IPS-NIHi7 (cell line): Measurements from ENCODE around the gene CSRP1.
"Not testable (repeated sequence)": the region's sequence is repeated elsewhere in the genome, so short reads cannot be mapped to it uniquely, and the experiment has no call there.

Experiments used
- DNase-seq: peaks from one replicate; pipeline ENCODE4 v3.0.0; 2012; ENCODE audit warnings: mixed read lengths; ENCODE audit errors: extremely low spot score

Gene CSRP1

GRCh38 chr1:201537891-201538611 lies 31.1 kb upstream of the CSRP1 start:
- peak; percentile 59 for DNase-seq

GRCh38 chr1:201537467-201537866 lies 30.5 kb upstream of the CSRP1 start:
- DNase-seq, result no peak

GRCh38 chr1:201537028-201537427 lies 30.1 kb upstream of the CSRP1 start:
- DNase-seq, result no peak

DNA sequence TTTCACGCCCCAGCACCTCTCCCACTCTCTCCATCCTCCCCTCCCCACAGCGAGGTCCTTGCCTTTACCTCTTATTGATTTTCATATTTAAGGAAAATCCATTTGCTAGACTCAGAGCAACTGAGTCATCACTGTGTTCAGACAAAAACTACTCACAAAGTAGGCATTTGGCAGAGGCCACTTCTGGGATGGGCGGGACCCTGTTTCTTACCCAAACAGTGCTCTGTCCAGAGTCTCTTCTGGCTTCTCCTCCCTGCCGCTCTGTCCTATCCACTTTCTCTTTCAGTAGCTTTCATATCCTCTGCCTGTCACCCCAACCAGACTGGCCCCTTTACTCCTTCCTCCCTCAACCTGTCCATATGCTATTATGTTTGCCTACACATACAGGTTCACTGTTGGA lies 29.6 kb upstream of the CSRP1 start:
- no peak for DNase-seq

- no peak for DNase-seq
Measured at GRCh38 chr1:201535919-201536245, 29.0 kb upstream of the CSRP1 start.

DNA sequence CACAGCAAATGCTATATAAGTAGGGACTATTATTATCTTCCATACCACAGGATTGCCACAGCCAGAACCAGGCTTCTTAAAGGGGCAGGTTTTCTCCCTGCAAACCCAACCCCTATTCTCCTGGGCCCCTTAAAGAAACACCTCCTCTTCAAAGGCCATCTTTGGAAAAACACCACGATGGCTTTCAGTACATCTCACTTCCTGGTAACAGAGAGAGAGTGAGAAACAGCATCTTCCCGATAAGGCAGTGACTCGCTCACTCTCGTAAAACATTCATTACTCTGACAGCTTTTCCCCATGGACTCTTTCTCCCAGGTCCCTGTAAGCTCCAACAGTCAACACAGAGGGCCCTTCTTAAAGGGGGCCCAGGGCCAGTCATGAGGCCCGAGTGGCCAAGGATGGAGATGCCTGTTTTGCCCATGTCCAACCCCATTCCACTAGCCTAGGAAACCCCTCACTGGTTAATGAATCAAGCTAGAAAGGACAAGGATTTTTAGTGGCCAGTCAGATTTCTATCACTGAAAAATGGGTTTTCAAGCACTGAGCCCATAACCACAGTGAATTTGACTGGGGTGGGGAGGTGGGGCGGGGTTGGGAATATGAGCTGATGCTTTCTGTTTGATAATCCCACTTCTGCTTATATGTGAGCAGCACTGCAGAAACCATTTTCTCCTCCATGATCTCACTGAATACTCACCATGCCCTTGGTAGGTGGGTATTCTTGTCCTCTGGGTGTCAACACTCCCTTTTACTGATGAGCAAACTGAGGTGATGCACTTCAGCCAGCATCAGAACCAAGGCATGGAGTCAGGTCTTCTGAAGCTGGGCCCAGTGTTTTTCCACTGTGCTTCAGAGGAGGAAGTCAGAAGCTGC lies 28.4 kb upstream of the CSRP1 start:
- no peak for DNase-seq

GRCh38 chr1:201533836-201534235 lies 26.9 kb upstream of the CSRP1 start:
- DNase-seq, result no peak

DNA sequence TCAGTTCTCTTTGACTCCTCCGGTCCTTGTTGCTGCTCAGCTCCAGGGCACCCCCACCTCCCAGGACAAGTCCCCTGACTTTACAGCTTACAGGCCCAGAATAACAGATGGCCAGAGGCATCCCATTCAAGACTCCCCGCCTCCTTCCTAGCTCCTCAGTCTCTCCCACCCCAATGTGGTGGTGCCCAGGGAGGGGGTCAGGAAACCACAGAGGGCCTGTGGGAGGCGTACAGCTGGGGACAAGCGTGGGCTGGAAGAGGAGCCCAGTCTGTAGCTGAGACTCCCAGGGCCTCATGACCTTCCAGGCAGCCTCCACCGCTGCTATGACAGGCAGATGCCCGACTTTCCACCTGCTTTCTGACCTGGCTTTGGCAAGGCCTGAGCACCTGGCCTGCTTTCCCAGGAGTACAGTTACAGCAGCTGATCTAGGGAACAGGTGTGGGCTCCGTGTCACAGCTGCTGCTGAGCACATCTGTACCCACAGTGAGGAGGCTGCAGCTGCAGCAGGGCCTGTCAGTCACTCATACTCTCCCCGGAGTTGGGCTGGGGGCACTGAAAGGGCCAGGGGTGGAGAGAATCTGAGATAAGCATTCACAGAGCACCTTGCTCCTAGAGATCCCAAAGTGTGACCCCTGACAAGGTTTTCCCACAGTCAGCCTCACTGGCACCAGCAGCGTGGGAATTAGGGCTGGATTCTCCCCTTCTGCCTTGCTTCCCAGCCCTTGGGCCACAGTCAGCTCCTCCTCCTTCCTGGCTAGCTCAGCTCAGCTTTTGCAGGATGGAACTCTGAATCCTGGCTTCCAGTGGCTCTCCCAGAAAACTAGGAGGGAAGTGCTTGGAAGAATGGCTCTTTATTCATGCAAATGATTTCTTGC lies 24.9 kb upstream of the CSRP1 start:
- DNase-seq, result no peak

DNA sequence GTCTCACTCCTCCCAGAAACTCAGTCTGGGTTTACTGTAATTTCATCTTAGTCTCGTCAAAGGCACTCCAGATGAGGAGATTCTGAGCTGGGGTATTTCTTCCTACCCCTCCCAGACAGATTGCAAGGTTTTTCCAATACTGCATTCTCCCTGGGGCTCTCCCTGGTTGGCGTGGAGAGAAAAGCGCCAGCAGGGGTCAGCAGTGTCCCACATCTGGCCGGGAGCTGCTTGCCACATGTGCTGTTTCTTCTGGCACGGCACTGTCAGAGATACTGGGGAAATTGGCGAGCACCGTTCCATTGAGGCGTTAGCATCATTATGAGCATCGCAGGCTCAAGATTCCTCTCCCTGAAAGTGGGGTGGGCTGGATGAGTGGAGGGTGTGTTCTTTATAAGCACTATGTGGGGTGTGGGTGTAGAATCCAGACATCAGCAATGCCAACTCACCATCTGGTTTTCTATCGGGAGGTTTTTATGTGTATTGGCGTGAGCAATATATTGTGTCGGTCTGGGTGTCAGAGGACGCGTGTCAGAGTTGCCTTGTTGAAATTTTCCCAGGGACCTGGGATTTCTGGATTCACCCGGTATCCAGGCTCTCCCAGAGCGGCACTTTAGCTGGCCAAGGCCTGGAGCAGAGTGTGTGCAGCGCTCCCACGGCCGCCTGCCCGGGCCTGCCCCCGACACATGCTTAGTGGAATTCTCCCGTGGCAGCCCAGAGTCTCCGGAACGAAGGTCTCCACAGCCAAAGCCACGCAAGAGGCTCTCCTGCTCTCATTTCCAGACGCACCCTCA lies 24.0 kb upstream of the CSRP1 start:
- peak; percentile 90 for DNase-seq

GRCh38 chr1:201528631-201529252 lies 21.8 kb upstream of the CSRP1 start:
- no peak for DNase-seq

DNA sequence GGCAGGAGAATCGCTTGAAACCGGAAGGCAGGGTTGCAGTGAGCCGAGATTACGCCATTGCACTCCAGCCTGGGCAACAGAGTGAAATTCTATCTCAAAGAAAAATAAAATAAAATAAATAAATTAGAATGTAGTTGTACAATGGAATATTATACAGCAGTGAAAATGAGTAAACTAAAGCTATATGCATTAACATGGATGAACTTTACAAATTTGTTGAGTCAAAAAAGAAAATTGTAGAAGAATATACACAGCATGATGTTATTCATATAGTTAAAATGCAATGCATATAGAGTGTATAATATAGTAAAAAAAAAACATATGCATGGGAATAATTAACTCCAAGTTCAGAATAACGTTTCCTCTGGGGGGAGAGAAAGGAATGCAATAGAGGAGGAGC lies 21.0 kb upstream of the CSRP1 start:
- DNase-seq, result no peak

- no peak for DNase-seq
Measured at GRCh38 chr1:201525193-201525778, 18.4 kb upstream of the CSRP1 start.

DNA sequence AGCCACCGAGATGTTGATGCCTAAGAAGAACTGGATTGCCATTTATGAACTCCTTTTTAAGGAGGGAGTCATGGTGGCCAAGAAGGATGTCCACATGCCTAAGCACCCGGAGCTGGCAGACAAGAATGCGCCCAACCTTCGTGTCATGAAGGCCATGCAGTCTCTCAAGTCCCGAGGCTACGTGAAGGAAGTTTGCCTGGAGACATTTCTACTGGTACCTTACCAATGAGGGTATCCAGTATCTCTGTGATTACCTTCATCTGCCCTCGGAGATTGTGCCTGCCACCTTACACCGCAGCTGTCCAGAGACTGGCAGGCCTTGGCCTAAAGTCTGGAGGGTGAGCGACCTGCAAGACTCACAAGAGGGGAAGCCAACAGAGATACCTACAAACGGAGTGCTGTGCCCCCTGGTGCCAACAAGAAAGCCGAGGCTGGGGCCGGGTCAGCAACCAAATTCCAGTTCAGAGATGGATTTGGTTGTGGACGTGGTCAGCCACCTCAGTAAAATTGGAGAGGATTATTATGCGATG lies 13.2 kb upstream of the CSRP1 start:
- DNase-seq, result not testable (repeated sequence)

GRCh38 chr1:201518071-201518470 lies 11.1 kb upstream of the CSRP1 start:
- no peak for DNase-seq

DNA sequence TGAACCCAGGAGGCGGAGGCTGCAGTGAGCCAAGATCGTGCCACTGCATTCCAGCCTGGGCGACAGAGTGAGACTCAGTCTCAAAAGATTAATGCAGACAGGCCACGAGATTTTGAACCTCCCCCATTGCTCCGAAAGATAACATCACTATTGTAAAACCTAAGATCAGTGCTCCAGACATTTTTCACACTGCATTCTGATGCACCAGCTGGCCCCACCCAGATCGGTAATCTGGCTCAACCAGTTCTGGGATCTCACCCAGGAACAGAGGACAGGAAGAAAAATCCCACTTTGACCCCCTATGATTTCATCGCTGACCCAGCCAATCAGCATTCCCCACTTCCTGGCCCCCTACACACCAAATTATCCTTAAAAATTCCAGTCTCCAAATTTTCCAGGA lies 10.7 kb upstream of the CSRP1 start:
- no peak for DNase-seq

DNA sequence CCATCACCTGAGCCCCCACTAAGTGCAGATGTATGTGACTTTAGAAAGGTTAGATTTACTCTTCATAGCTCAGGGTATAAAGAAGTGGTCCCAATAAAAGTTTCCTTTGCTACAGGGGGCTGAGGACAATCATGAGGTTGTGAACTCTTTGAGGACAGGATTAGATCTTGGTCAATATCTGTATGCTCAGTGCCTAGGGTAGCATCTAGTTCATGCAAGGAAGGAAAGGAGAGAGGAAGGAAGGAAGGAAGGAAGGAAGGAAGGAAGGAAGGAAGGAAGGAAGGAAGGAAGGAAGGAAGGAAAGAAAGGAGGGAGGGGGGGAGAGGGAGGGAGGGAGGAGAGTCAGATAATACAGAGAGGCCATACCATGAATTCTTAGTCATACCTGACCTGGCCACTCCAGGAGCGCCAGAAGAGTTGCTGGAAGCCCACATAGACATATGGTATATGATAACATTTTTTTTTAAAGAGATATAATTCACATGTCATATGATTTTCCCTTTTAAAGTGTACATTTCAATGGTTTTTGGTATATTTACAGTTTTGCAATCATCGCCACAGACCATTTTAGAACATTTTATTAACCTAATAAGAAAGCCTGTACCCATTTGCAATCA lies 9.7 kb upstream of the CSRP1 start:
- no peak for DNase-seq

DNA sequence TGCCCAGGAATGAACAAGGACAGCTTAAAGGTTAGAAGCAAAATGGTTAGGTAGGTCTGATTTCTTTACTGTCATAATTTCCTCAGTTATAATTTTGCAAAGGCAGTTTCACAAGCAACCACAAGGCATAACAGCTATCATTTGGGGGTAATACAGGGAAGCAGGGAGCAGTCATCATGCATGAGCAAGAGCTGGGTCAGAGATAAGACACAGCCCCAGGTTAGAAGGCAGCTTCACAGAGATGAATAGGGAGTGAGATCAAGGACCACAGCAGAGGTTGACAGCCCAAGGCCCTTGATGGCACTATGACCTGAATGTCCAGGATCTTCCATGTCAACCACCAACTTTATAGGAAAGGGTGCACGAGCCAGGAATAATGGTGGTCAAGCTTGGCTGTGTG lies 9.0 kb upstream of the CSRP1 start:
- no peak for DNase-seq

GRCh38 chr1:201515062-201515750 lies 8.3 kb upstream of the CSRP1 start:
- DNase-seq, result no peak

- no peak for DNase-seq
Measured at GRCh38 chr1:201514466-201514865, 7.5 kb upstream of the CSRP1 start.
